PFSK-1 (cell line): ENCODE measurements around the gene ALG1.

Experiments used
- FOXP2 ChIP-seq: optimal IDR thresholded peaks from 2 replicates; pipeline ENCODE3; 2011; ENCODE audit warnings: borderline replicate concordance, control low read depth, inconsistent platforms; ENCODE audit not compliant: insufficient read depth; ENCODE audit errors: extremely low read length, extremely low read depth
- POLR2AphosphoS5 ChIP-seq: IDR thresholded peaks from 2 replicates; pipeline ENCODE4 v1.6.1; 2012; ENCODE audit warnings: low read depth, mild to moderate bottlenecking, control low read depth, low read length, moderate library complexity
- SIN3A ChIP-seq: IDR thresholded peaks from 2 replicates; pipeline ENCODE4 v1.6.1; 2012; ENCODE audit warnings: mild to moderate bottlenecking, low read length, moderate library complexity, borderline replicate concordance; ENCODE audit not compliant: insufficient read depth
- TAF1 ChIP-seq: IDR thresholded peaks from 2 replicates; pipeline ENCODE4 v1.6.1; 2012; ENCODE audit warnings: low read length, control low read depth, borderline replicate concordance; ENCODE audit not compliant: insufficient read depth
- TF ChIP-seq, protein P1 (sequence below), 2 experiments: IDR thresholded peaks; 2 replicates each; pipeline versions ENCODE4 v1.6.1 to v1.8.0; 2011 to 2012; ENCODE audit warnings: low read depth in 2 of 2, low read length in 2 of 2, control low read depth in 1 of 2, inconsistent platforms in 1 of 2, mild to moderate bottlenecking in 1 of 2, moderate library complexity in 1 of 2; ENCODE audit not compliant: insufficient read depth in 1 of 2

The ALG1 gene

DNA sequence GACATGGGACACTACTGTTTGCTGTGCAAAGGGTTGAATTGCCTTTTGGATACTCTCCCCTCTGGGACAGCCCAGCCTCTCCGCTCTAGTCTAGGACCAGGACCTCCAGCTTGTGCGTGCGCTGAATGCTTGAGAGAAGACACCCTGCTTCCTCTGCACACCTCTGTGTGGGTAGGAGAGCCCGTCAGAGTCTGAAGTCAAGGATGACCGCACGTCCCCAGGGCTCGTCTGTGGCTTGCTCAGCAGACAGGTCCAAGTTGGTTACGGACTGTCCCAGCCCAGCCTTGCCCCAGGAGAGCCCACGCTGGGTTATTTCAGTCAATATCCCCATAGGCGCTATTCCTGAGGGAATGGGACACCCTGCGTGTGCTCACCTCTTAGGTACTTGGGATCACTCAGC is 9.6 kb upstream of the ALG1 start:
- TF ChIP-seq, protein P1, sequence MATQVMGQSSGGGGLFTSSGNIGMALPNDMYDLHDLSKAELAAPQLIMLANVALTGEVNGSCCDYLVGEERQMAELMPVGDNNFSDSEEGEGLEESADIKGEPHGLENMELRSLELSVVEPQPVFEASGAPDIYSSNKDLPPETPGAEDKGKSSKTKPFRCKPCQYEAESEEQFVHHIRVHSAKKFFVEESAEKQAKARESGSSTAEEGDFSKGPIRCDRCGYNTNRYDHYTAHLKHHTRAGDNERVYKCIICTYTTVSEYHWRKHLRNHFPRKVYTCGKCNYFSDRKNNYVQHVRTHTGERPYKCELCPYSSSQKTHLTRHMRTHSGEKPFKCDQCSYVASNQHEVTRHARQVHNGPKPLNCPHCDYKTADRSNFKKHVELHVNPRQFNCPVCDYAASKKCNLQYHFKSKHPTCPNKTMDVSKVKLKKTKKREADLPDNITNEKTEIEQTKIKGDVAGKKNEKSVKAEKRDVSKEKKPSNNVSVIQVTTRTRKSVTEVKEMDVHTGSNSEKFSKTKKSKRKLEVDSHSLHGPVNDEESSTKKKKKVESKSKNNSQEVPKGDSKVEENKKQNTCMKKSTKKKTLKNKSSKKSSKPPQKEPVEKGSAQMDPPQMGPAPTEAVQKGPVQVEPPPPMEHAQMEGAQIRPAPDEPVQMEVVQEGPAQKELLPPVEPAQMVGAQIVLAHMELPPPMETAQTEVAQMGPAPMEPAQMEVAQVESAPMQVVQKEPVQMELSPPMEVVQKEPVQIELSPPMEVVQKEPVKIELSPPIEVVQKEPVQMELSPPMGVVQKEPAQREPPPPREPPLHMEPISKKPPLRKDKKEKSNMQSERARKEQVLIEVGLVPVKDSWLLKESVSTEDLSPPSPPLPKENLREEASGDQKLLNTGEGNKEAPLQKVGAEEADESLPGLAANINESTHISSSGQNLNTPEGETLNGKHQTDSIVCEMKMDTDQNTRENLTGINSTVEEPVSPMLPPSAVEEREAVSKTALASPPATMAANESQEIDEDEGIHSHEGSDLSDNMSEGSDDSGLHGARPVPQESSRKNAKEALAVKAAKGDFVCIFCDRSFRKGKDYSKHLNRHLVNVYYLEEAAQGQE (IDR thresholded peaks at IDR 0.05; ENCODE audit: insufficient read depth in 1 of 2, low read depth in 2 of 2, low read length in 2 of 2), result no peak
- TF ChIP-seq FOXP2, result no peak
- TF ChIP-seq POLR2AphosphoS5, result no peak
- no peak for TF ChIP-seq SIN3A
- TF ChIP-seq TAF1, result no peak

DNA sequence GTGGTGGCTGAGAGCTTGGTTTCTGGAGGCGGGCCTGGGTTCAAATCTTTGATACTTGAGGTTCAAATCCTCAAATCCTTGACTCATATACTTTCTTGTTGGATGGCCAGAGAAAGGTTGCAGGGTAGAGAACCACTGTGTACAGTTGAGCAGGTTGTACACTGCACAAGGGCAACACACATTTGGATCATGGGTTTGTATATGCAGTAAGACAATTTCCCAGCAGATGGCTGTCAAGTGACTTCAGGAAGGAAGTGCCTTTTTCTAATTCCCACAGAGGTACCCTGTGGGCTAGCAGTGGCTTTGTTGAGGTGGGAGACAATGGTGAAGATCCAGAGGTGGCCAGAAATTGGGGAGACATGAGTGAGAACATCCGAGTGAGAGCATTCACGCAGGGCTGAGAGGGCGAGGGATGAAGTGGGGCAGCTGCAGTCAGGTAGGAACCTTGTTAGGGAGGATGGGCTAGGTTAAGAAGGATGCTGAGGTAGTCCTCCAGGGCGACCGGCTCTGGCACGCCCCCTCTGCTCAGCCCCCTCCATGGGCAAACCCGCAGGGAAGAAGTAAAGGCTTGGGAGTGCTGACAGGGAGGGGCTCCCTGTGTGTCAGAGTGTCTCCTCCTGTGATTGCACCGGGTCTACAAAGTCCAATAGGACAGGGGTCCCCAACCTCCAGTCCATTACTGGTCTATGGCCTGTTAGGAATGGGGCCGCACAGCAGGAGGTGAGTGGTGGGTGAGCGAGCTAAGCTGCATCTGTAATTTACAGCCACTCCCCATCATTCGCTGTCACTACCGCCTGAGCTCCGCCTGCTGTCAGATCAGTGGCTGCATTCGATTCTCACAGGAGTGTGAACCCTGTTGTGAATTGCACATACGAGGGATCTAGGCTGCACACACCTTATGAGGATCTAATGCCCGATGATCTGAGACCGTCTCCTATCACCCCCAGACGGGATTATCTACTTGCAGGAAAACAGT is 8.6 kb upstream of the ALG1 start:
- TF ChIP-seq SIN3A, result no peak
- no peak for TF ChIP-seq TAF1
- TF ChIP-seq, protein P1 (IDR thresholded peaks at IDR 0.05; ENCODE audit: insufficient read depth in 1 of 2, low read depth in 2 of 2, low read length in 2 of 2), result no peak
- TF ChIP-seq FOXP2, result no peak
- TF ChIP-seq POLR2AphosphoS5, result no peak

DNA sequence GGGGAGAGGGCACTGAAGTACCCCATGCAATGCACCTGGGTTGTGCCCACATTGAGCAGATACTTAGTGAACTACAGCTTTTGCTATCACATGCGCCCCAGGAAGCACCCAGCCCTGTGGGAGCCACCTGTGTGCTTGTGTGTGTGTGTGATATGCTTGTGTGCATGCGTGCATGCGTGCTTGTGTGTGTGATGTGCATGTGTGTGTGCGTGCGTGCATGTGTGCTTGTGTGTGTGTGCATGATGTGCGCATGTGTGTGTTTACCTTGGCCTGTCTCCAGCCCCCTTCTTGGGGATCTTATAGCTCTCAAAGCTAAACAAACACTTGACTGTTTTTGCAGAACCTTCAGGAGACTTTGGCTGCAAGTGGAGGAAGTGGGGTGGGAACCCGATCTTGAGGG is 6.7 kb upstream of the ALG1 start:
- TF ChIP-seq FOXP2, result no peak
- TF ChIP-seq, protein P1 (IDR thresholded peaks at IDR 0.05; ENCODE audit: insufficient read depth in 1 of 2, low read depth in 2 of 2, low read length in 2 of 2), result no peak
- no peak for TF ChIP-seq POLR2AphosphoS5
- TF ChIP-seq TAF1, result no peak
- no peak for TF ChIP-seq SIN3A

DNA sequence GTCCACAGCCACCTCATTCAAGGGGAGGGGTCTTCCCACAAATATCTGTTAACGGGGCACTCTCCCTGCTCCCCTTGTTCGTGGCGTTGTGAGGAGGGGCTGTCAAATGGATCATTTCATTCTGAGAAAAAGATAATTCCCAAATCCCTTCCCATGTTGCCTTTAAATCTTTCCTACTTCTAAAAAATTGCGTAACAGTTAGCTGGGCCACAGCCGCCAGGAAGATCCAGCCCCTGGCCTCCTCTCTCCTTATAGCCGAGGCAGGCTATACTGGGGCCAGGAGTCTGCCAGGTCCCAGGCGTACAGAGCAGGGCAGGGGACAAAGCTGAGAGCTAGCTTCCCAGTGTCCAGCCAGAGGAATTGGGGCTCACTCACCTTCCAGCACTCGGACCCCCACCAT is 6.3 kb upstream of the ALG1 start:
- TF ChIP-seq, protein P1 (IDR thresholded peaks at IDR 0.05; ENCODE audit: insufficient read depth in 1 of 2, low read depth in 2 of 2, low read length in 2 of 2), result no peak
- TF ChIP-seq POLR2AphosphoS5, result no peak
- no peak for TF ChIP-seq FOXP2
- TF ChIP-seq TAF1, result no peak
- TF ChIP-seq SIN3A, result no peak
